HL-60 (cell line): ENCODE results near the gene TTC17.

Source experiments
- CTCF ChIP-seq: IDR thresholded peaks from one replicate; pipeline ENCODE4 v1.5.1; 2011; ENCODE audit warnings: low read length, control low read depth, inconsistent platforms; ENCODE audit not compliant: insufficient read depth
- GABPA ChIP-seq: IDR thresholded peaks from 2 replicates; pipeline ENCODE4 v1.6.1; 2012; ENCODE audit warnings: low read depth
- POLR2AphosphoS5 ChIP-seq: IDR thresholded peaks from 2 replicates; pipeline ENCODE4 v1.6.1; 2012; ENCODE audit warnings: low read depth
- SPI1 ChIP-seq: IDR thresholded peaks from 2 replicates; pipeline ENCODE4 v1.6.1; 2012; ENCODE audit warnings: low read depth, mild to moderate bottlenecking, borderline replicate concordance
- TF ChIP-seq, protein P1 (sequence below): IDR thresholded peaks from 2 replicates; pipeline ENCODE4 v1.6.1; 2012; ENCODE audit warnings: low read depth; ENCODE audit not compliant: insufficient replicate concordance

DNA sequence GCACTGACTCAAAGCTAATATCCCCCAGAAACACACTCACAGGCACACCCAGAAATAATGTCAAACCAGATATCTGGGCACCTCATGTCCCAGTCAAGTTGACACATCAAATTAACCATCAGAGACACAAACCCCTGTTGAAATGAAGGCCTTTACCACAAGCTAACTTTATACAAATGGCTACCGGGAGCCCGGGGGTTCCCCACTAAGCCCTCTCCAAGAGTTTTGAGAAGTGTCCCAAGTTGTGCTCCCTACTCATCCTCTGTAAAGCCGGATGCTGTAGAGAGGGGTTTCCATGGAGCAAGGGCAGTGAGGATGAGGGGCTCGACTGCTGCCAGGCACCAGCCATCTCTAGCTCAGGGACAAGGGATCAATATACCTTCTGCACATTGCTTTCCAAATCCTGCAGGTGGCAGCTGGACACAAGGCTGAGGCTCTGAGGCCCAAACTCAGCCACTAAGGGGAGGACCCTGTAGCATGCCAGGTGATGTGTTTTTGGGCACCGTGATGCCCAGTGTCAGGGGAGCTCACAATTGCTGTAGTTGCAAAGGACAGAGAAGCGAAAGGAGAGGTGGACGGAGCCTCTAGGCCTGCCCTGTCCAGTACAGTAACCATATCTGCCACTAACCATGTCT lies 145.7 kb downstream of the TTC17 start:
- TF ChIP-seq, protein P1, sequence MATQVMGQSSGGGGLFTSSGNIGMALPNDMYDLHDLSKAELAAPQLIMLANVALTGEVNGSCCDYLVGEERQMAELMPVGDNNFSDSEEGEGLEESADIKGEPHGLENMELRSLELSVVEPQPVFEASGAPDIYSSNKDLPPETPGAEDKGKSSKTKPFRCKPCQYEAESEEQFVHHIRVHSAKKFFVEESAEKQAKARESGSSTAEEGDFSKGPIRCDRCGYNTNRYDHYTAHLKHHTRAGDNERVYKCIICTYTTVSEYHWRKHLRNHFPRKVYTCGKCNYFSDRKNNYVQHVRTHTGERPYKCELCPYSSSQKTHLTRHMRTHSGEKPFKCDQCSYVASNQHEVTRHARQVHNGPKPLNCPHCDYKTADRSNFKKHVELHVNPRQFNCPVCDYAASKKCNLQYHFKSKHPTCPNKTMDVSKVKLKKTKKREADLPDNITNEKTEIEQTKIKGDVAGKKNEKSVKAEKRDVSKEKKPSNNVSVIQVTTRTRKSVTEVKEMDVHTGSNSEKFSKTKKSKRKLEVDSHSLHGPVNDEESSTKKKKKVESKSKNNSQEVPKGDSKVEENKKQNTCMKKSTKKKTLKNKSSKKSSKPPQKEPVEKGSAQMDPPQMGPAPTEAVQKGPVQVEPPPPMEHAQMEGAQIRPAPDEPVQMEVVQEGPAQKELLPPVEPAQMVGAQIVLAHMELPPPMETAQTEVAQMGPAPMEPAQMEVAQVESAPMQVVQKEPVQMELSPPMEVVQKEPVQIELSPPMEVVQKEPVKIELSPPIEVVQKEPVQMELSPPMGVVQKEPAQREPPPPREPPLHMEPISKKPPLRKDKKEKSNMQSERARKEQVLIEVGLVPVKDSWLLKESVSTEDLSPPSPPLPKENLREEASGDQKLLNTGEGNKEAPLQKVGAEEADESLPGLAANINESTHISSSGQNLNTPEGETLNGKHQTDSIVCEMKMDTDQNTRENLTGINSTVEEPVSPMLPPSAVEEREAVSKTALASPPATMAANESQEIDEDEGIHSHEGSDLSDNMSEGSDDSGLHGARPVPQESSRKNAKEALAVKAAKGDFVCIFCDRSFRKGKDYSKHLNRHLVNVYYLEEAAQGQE, result no peak
- TF ChIP-seq CTCF (peak; percentile 6), POLR2AphosphoS5 (no peak), GABPA (no peak), SPI1 (no peak)
